ENCODE data around the gene SMKR1.

GRCh38 chr7:129458171-129458570, 44.2 kb upstream of the SMKR1 start:
- TF ChIP-seq CTCF (conservative IDR thresholded peaks at IDR 0.05; ENCODE audit: low read depth in 2 of 2) (no peak), EZH2 (IDR thresholded peaks at IDR 0.05; ENCODE audit: low read depth, unreplicated experiment) (no peak), POLR2AphosphoS5 (IDR thresholded peaks at IDR 0.05; ENCODE audit: low read depth) (no peak), EZH2phosphoT487 (IDR thresholded peaks at IDR 0.05; ENCODE audit: unreplicated experiment) (no peak), ZNF331 (CRISPR knock-in tag; IDR thresholded peaks at IDR 0.05; ENCODE audit: low read depth) (no peak), CREB1 (CRISPR knock-in tag; IDR thresholded peaks at IDR 0.05; ENCODE audit: low read depth) (no peak), REST (IDR thresholded peaks at IDR 0.05; ENCODE audit: unreplicated experiment) (no peak), ZNF114 (CRISPR knock-in tag; IDR thresholded peaks at IDR 0.05) (no peak), NANOG (IDR thresholded peaks at IDR 0.05; ENCODE audit: borderline replicate concordance) (no peak), STAT1 (IDR thresholded peaks at IDR 0.05; ENCODE audit: unreplicated experiment) (no peak), JUNB (IDR thresholded peaks at IDR 0.05; ENCODE audit: unreplicated experiment) (no peak), ETS1 (IDR thresholded peaks at IDR 0.05) (no peak)
